HCT116 (cell line): ENCODE results near the gene FH. TPM values are rescaled to one million over a fixed set of nuclear protein-coding genes. Genes with fewer than 3 reads are reported as not detected.

Source experiments
- ATAC-seq: fragments of 200-7000 bp; cut with Tn5 transposase; 2 replicates; pipeline ENCODE4 v1.9.1; 2020; ENCODE audit warnings: mild to moderate bottlenecking, moderate library complexity
- BruUV-seq: library from RNA; stranded (reverse); fragments of 400-500 nt; replicated peaks from 2 replicates; lab custom pipeline; 2021; lab: Mats Ljungman, UMichigan
- CTCF ChIA-PET: fragments of 300-600 bp; sonication (Branson Sonifier 250); formaldehyde crosslinking; loops from one replicate; lab custom pipeline; 2021; ENCODE audit warnings: antibody characterized with exemption; lab: Charles Lee
- POLR2A ChIA-PET: fragments of 300-600, 350-600 bp; sonication (Branson Sonifier 250); formaldehyde crosslinking; loops from one replicate; lab custom pipeline; 2021; ENCODE audit warnings: antibody characterized with exemption; lab: Charles Lee
- RAD21 ChIA-PET, 2 experiments: fragments of 300-600 bp; sonication (Branson Sonifier 250); formaldehyde crosslinking; loops; one replicate each; lab custom pipeline; 2023; ENCODE audit warnings: low total read pairs in 2 of 2; ENCODE audit not compliant: uncharacterized antibody in 2 of 2, unreplicated experiment in 2 of 2, low non-redundant PET in 1 of 2; lab: Charles Lee
- DNase-seq: peaks from one replicate; pipeline ENCODE4 v3.0.0-alpha.2; 2010; ENCODE audit warnings: low read depth, low spot score
- H2AFZ ChIP-seq: fragments of 200-600 bp; shearing (Covaris generic), sonication (generic); 2 replicates; pipeline ENCODE4 v1.6.1; 2017; ENCODE audit warnings: low read depth, mixed run types, mixed read lengths, antibody characterized with exemption, low read length; ENCODE audit not compliant: poor library complexity, severe bottlenecking
- H3K27ac ChIP-seq: 2 replicates; pipeline ENCODE4 v1.5.1; 2012; ENCODE audit warnings: low read depth, low read length
- H3K27me3 ChIP-seq: fragments of 200-600 bp; sonication (generic); 2 replicates; pipeline ENCODE4 v1.6.1; 2016; ENCODE audit warnings: mixed run types, low read length, mixed read lengths; ENCODE audit not compliant: insufficient read depth
- H3K36me3 ChIP-seq, 2 experiments: fragments of 200-500 bp in 1 of 2; fragments of 200-600 bp in 1 of 2; sonication (Bioruptor generic) in 1 of 2; sonication (generic) in 1 of 2; 2 replicates each; pipeline versions ENCODE4 v1.5.1 to v1.6.1; 2014 to 2016; ENCODE audit warnings: low read length in 2 of 2, inconsistent platforms in 1 of 2, mixed read lengths in 1 of 2, mixed run types in 1 of 2; ENCODE audit not compliant: insufficient read depth in 2 of 2, control insufficient read depth in 1 of 2
- H3K4me1 ChIP-seq, 2 experiments: fragments of 200-600 bp in 1 of 2; sonication (generic) in 1 of 2; 2 replicates each; pipeline versions ENCODE4 v1.5.1 to v1.6.1; 2012 to 2017; ENCODE audit warnings: low read length in 2 of 2, inconsistent platforms in 1 of 2, mild to moderate bottlenecking in 1 of 2, mixed read lengths in 1 of 2, mixed run types in 1 of 2, moderate library complexity in 1 of 2; ENCODE audit not compliant: insufficient read depth in 2 of 2, control insufficient read depth in 1 of 2
- H3K4me2 ChIP-seq: fragments of 200-600 bp; sonication (generic); 2 replicates; pipeline ENCODE4 v1.6.1; 2017; ENCODE audit warnings: mixed run types, low read length, mixed read lengths
- H3K4me3 ChIP-seq, 2 experiments: fragments of 200-600 bp in 1 of 2; sonication (generic) in 1 of 2; replicated peaks in 1 of 2; 2 replicates each; pipeline ENCODE4 v1.5.1; 2011 to 2016; ENCODE audit warnings: low read length in 2 of 2, control low read depth in 1 of 2, low read depth in 1 of 2, mild to moderate bottlenecking in 1 of 2, mixed read lengths in 1 of 2, mixed run types in 1 of 2
- H3K79me2 ChIP-seq: fragments of 200-600 bp; sonication (generic); 2 replicates; pipeline ENCODE4 v1.6.1; 2017; ENCODE audit warnings: mild to moderate bottlenecking, mixed run types, low read length, moderate library complexity, mixed read lengths; ENCODE audit not compliant: insufficient read depth
- H3K9ac ChIP-seq: fragments of 200-600 bp; sonication (generic); 2 replicates; pipeline ENCODE4 v1.6.1; 2016; ENCODE audit warnings: low read length, mixed read lengths
- H3K9me2 ChIP-seq: fragments of 200-600 bp; sonication (generic), shearing (Covaris generic); 2 replicates; pipeline ENCODE4 v1.6.1; 2017; ENCODE audit warnings: mixed run types, mild to moderate bottlenecking, moderate library complexity; ENCODE audit not compliant: insufficient read depth
- H3K9me3 ChIP-seq, 2 experiments: fragments of 200-500 bp in 1 of 2; fragments of 200-600 bp in 1 of 2; sonication (Bioruptor generic) in 1 of 2; sonication (generic) in 1 of 2; 2 replicates each; pipeline ENCODE4 v1.6.1; 2014 to 2017; ENCODE audit warnings: low read length in 2 of 2, mixed read lengths in 2 of 2, inconsistent platforms in 1 of 2, low read depth in 1 of 2, mild to moderate bottlenecking in 1 of 2, mixed run types in 1 of 2, moderate library complexity in 1 of 2; ENCODE audit not compliant: control insufficient read depth in 1 of 2, insufficient read depth in 1 of 2
- H4K20me1 ChIP-seq: fragments of 200-600 bp; sonication (generic), shearing (Covaris generic); 2 replicates; pipeline ENCODE4 v1.6.1; 2017; ENCODE audit warnings: mixed run types, mild to moderate bottlenecking, moderate library complexity; ENCODE audit not compliant: insufficient read depth
- CEBPB ChIP-seq: IDR thresholded peaks from 2 replicates; pipeline ENCODE4 v1.6.1; 2012; ENCODE audit warnings: low read depth
- EZH2 ChIP-seq: fragments of 200-600 bp; sonication (generic); IDR thresholded peaks from 2 replicates; pipeline ENCODE4 v1.6.1; 2017; ENCODE audit warnings: antibody characterized with exemption, mixed run types
- EZH2phosphoT487 ChIP-seq: fragments of 200-600 bp; IDR thresholded peaks from 2 replicates; pipeline ENCODE4 v1.6.1; 2018; ENCODE audit warnings: antibody characterized with exemption, borderline replicate concordance
- FOSL1 ChIP-seq: IDR thresholded peaks from 2 replicates; pipeline ENCODE4 v1.6.1; 2012; ENCODE audit warnings: low read depth
- POLR2A ChIP-seq: IDR thresholded peaks from 2 replicates; pipeline ENCODE4 v1.7.0; 2011; ENCODE audit warnings: borderline replicate concordance; ENCODE audit not compliant: insufficient read depth, insufficient read length; ENCODE audit errors: extremely low read depth
- SP1 ChIP-seq: IDR thresholded peaks from 2 replicates; pipeline ENCODE4 v1.6.1; 2012; ENCODE audit warnings: low read depth
- SRF ChIP-seq: IDR thresholded peaks from 2 replicates; pipeline ENCODE4 v1.6.1; 2012; ENCODE audit warnings: low read depth
- ZNF274 ChIP-seq: fragments of 200-500 bp; sonication (Bioruptor generic); IDR thresholded peaks from 2 replicates; pipeline ENCODE4 v1.6.1; 2014; ENCODE audit warnings: mild to moderate bottlenecking, low read depth, low read length, inconsistent platforms
- intact Hi-C: fragments of 100-400 bp; cut with micrococcal nuclease; formaldehyde crosslinking; loops from 2 replicates; pipeline ENCODE4 v1.10.0; 2022
- total RNA-seq: library from RNA; stranded (reverse); gene quantifications from one replicate; pipeline ENCODE4 v1.2.1, GENCODE V29; 2021; ENCODE audit not compliant: unreplicated experiment
- TF ChIP-seq, protein P1 (sequence below): IDR thresholded peaks from 2 replicates; pipeline ENCODE4 v1.6.1; 2012; ENCODE audit warnings: low read depth
- TF ChIP-seq, protein P2 (sequence below): IDR thresholded peaks from 2 replicates; pipeline ENCODE4 v1.6.1; 2012
- TF ChIP-seq, protein P3 (sequence below), 3 experiments: fragments of 200-600 bp in 1 of 3; sonication (generic) in 1 of 3; IDR thresholded peaks in 2 of 3; conservative IDR thresholded peaks in 1 of 3; 2 replicates each; pipeline ENCODE4 v1.5.1; 2012 to 2017; ENCODE audit warnings: low read depth in 2 of 3, low read length in 2 of 3, antibody characterized with exemption in 1 of 3, borderline replicate concordance in 1 of 3, control low read depth in 1 of 3, mild to moderate bottlenecking in 1 of 3, mixed read lengths in 1 of 3, mixed run types in 1 of 3, moderate library complexity in 1 of 3; ENCODE audit not compliant: insufficient read depth in 1 of 3

The FH gene
- total RNA-seq, 1 experiment from 2014 or later: 67.7 TPM

DNA sequence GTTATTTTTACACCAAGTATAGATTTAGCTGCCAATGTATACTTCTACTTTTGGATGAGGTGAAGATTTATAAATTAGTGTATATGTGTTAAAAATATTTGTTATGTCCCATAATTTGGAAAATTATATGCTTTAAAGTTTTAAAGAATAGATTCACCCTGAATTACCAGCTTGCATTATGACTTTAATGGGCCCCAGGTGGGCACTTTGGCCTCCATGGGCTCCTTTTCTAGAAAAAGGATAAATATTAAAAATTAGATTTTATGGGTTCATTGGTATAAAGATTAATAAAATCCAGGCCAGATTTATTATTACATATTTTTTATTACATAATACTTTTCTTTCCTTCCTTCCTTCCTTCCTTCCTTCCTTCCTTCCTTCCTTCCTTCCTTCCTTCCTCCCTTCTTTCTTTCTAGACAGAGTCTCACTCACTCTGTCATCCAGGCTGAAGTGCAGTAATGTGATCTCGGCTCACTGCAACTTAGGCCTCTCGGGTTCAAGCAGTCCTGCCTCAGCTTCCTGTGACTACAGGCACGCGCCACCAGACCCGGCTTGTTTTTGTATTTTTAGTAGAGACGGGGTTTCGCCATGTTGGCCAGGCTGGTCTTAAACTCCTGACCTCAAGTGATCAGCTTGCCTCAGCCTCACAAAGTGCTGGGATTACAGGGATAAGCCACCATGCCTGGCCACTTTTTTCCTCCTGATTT lies 34.5 kb upstream of the FH start:
- H3K4me3 ChIP-seq: no peak overlapping the region
- intact Hi-C loops: no loop called here
- no peaks in the 10 kb centered on the region for H3K36me3 ChIP-seq
- H4K20me1 ChIP-seq: no peaks in the 10 kb centered on the region
- no peaks in the 10 kb centered on the region for H3K27me3 ChIP-seq
- no TSS peak for BruUV-seq
- H3K9me3 ChIP-seq: no peaks in the 10 kb centered on the region
- TF ChIP-seq, protein P1, sequence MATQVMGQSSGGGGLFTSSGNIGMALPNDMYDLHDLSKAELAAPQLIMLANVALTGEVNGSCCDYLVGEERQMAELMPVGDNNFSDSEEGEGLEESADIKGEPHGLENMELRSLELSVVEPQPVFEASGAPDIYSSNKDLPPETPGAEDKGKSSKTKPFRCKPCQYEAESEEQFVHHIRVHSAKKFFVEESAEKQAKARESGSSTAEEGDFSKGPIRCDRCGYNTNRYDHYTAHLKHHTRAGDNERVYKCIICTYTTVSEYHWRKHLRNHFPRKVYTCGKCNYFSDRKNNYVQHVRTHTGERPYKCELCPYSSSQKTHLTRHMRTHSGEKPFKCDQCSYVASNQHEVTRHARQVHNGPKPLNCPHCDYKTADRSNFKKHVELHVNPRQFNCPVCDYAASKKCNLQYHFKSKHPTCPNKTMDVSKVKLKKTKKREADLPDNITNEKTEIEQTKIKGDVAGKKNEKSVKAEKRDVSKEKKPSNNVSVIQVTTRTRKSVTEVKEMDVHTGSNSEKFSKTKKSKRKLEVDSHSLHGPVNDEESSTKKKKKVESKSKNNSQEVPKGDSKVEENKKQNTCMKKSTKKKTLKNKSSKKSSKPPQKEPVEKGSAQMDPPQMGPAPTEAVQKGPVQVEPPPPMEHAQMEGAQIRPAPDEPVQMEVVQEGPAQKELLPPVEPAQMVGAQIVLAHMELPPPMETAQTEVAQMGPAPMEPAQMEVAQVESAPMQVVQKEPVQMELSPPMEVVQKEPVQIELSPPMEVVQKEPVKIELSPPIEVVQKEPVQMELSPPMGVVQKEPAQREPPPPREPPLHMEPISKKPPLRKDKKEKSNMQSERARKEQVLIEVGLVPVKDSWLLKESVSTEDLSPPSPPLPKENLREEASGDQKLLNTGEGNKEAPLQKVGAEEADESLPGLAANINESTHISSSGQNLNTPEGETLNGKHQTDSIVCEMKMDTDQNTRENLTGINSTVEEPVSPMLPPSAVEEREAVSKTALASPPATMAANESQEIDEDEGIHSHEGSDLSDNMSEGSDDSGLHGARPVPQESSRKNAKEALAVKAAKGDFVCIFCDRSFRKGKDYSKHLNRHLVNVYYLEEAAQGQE: no peak
- TF ChIP-seq, protein P2, sequence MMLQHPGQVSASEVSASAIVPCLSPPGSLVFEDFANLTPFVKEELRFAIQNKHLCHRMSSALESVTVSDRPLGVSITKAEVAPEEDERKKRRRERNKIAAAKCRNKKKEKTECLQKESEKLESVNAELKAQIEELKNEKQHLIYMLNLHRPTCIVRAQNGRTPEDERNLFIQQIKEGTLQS: no peak
- TF ChIP-seq FOSL1 (no peak), ZNF274 (no peak), CEBPB (no peak), EZH2 (no peak), SP1 (no peak), SRF (no peak), POLR2A (no peak), EZH2phosphoT487 (no peak)
- TF ChIP-seq, protein P3, sequence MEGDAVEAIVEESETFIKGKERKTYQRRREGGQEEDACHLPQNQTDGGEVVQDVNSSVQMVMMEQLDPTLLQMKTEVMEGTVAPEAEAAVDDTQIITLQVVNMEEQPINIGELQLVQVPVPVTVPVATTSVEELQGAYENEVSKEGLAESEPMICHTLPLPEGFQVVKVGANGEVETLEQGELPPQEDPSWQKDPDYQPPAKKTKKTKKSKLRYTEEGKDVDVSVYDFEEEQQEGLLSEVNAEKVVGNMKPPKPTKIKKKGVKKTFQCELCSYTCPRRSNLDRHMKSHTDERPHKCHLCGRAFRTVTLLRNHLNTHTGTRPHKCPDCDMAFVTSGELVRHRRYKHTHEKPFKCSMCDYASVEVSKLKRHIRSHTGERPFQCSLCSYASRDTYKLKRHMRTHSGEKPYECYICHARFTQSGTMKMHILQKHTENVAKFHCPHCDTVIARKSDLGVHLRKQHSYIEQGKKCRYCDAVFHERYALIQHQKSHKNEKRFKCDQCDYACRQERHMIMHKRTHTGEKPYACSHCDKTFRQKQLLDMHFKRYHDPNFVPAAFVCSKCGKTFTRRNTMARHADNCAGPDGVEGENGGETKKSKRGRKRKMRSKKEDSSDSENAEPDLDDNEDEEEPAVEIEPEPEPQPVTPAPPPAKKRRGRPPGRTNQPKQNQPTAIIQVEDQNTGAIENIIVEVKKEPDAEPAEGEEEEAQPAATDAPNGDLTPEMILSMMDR (IDR thresholded peaks at IDR 0.05 in 2 of 3, conservative IDR thresholded peaks at IDR 0.05 in 1 of 3; ENCODE audit: borderline replicate concordance in 1 of 3, insufficient read depth in 1 of 3, low read depth in 2 of 3, low read length in 2 of 3): no peak
- TF ChIP-seq, all 23 proteins: peak for 0
- ATAC-seq (no peak), DNase-seq (no peak)
- Histone ChIP-seq H3K4me2 (no peak overlapping the region), H3K79me2 (no peaks in the 10 kb centered on the region), H3K4me1 (no peaks in the 10 kb centered on the region), H2AFZ (no peak overlapping the region), H3K9ac (no peak overlapping the region), H3K9me2 (no peaks in the 10 kb centered on the region; the same call in 1 of the 2 replicates), H3K27ac (no peak overlapping the region)
- ChIA-PET RAD21 (no interaction called here), CTCF (no interaction called here), POLR2A (no interaction called here)
